ENCODE data around the gene SLC37A3. TPM values are rescaled to one million over a fixed set of nuclear protein-coding genes. Genes with fewer than 3 reads are reported as not detected.

Gene SLC37A3
- total and polyA plus RNA-seq, 11 donors: 6.5 to 16.1 (median 9.5) TPM

DNA sequence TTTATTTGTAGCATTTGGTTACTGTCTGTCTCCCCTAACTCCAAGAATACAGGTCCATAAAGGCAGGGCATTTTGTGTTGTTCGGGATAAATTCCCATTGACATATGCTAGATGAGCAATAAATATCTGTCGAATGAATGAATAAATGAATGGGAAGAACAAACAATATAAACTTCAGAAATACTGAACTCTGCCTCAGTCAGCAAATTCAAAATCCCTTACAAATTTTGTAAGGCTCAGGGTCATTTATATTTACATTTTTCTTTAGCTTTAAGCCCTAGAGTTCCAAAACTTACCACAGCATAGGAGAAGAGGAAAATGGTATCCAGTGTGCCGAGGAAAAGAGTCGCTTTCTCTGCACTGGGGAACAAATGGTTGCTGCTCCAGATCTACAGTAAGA lies 29.0 kb downstream of the SLC37A3 start:
- Histone ChIP-seq H3K4me1 (peaks cover 0 to 4% (median 0%) of the 10 kb centered on the region in 12 donors), H3K4me3 (no peak overlapping the region), H3K36me3 (peaks cover 0 to 29% (median 19%) of the 10 kb centered on the region in 9 donors), H3K9me3 (no peaks in the 10 kb centered on the region), H3K27me3 (no peaks in the 10 kb centered on the region), H3K27ac (no peak overlapping the region)
- WGBS, 4 donors: 96 to 97% (median 97%) methylated on average over 4 of the region's 4 CpGs
- DNase-seq (no peak), ATAC-seq (no peak)
- intact Hi-C loops (cut with DNase I): no loop called here
- no peak for TF ChIP-seq POLR2A (IDR thresholded peaks at IDR 0.05)
- TF ChIP-seq, protein P1, sequence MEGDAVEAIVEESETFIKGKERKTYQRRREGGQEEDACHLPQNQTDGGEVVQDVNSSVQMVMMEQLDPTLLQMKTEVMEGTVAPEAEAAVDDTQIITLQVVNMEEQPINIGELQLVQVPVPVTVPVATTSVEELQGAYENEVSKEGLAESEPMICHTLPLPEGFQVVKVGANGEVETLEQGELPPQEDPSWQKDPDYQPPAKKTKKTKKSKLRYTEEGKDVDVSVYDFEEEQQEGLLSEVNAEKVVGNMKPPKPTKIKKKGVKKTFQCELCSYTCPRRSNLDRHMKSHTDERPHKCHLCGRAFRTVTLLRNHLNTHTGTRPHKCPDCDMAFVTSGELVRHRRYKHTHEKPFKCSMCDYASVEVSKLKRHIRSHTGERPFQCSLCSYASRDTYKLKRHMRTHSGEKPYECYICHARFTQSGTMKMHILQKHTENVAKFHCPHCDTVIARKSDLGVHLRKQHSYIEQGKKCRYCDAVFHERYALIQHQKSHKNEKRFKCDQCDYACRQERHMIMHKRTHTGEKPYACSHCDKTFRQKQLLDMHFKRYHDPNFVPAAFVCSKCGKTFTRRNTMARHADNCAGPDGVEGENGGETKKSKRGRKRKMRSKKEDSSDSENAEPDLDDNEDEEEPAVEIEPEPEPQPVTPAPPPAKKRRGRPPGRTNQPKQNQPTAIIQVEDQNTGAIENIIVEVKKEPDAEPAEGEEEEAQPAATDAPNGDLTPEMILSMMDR (IDR thresholded peaks at IDR 0.05): no peak

DNA sequence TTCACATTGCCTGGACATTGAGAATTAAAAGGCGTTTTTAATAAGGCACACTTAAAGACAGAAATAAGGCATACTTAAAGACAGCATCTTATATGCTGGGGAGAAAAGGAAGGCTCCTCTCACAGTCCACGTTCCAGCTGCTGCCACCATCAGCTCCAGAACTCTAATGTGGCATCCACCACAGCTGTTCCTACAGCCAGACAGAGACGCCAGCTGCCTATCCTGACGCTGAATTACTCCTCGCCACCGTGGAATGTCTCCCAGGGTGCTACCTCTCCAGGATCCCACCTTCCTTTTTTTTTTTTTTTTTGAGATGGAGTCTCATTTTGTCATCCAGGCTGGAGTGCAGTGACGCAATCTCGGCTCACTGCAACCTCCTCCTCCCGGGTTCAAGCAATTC lies 30.8 kb downstream of the SLC37A3 start:
- Histone ChIP-seq H3K36me3 (peaks cover 0 to 34% (median 19%) of the 10 kb centered on the region in 9 donors), H3K4me1 (peaks cover 0 to 4% (median 0%) of the 10 kb centered on the region in 12 donors), H3K9me3 (no peaks in the 10 kb centered on the region), H3K27me3 (no peaks in the 10 kb centered on the region), H3K4me3 (no peak overlapping the region), H3K27ac (no peak overlapping the region)
- TF ChIP-seq POLR2A (IDR thresholded peaks at IDR 0.05): no peak
- no peak for DNase-seq
- WGBS, 4 donors: 85 to 91% (median 89%) methylated on average over 9 of the region's 9 CpGs
- no peak for ATAC-seq
- intact Hi-C loops (cut with DNase I): no loop called here

DNA sequence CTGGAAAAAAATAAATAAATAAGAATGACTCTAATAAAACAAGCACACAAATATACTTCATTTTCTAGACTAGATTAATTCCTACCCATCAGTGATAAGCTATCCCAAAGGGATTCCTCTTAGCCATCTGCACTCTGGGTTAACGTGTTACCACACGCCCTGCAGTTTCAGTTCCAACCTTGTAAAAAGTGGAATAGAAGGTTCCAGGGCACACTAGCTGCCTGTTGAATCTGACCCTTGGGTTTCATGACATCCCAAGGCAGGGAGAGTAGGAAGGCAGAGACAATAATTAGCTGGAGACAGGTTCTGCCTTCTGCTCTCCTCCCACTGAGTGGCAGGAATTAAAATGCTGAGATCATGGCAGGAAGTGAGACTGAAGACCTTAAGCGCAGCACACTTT lies 33.5 kb downstream of the SLC37A3 start:
- Histone ChIP-seq H3K9me3 (no peaks in the 10 kb centered on the region), H3K27me3 (no peaks in the 10 kb centered on the region), H3K4me3 (no peak overlapping the region), H3K36me3 (peaks cover 0 to 39% (median 19%) of the 10 kb centered on the region in 9 donors), H3K4me1 (peaks cover 0 to 4% (median 0%) of the 10 kb centered on the region in 12 donors), H3K27ac (no peak overlapping the region)
- no peak for ATAC-seq
- TF ChIP-seq, protein P1 (IDR thresholded peaks at IDR 0.05): no peak
- TF ChIP-seq POLR2A (IDR thresholded peaks at IDR 0.05): no peak
- no peak for DNase-seq
- 78 to 83% (median 83%) methylated on average over 3 of the region's 3 CpGs for WGBS, 4 donors
- intact Hi-C loops (cut with DNase I): no loop called here

DNA sequence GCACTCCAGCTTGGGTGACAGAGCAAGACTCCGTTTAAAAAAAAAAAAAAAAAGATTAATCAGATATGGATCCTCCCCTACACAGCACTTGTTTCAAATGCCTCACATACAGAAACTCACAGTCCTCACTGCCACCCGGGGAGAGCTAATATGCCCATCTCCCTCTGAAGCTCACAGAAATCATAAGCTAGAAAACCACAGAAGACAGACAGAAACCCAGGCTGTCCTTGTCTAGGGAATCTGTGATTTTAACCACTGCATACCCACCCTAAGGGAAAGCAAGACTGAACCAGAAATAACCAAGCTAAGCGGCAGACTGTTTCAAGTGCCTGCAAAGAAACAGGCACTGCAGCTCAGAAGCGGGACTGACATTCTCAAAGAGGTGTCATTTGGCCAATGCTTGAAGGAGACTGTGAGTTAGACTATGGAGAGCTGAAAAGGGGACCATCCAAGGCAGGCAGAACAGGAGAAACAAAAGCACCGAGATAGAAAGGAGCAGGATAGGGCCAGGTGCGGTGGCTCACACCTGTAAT lies 37.6 kb downstream of the SLC37A3 start:
- peaks cover 0 to 38% (median 9%) of the 10 kb centered on the region in 9 donors for H3K36me3 ChIP-seq
- intact Hi-C loops (cut with DNase I): no loop called here
- WGBS, 4 donors: 89 to 93% (median 91%) methylated on average over 6 of the region's 6 CpGs

More for the DNA sequence above, 37.6 kb downstream of the SLC37A3 start:
- H3K27ac ChIP-seq: no peak overlapping the region
- H3K4me1 ChIP-seq: peaks cover 0 to 21% (median 0%) of the 10 kb centered on the region in 12 donors
- no peaks in the 10 kb centered on the region for H3K9me3 ChIP-seq
- ATAC-seq (no peak), DNase-seq (no peak)
- H3K27me3 ChIP-seq: no peaks in the 10 kb centered on the region
- no peak for TF ChIP-seq POLR2A (IDR thresholded peaks at IDR 0.05)
- TF ChIP-seq, protein P1 (IDR thresholded peaks at IDR 0.05): no peak
- H3K4me3 ChIP-seq: no peak overlapping the region

All from heart left ventricle (tissue), 16 donors.